Caki2 (cell line): ENCODE data around the gene CD58. TPM values are rescaled to one million over a fixed set of nuclear protein-coding genes. Genes with fewer than 3 reads are reported as not detected.

Experiments used
- DNase-seq: peaks from one replicate; pipeline ENCODE4 v3.0.0-alpha.2; 2015; ENCODE audit warnings: low read depth
- in situ Hi-C: cut with HindIII; loops from 2 replicates; pipeline ENCODE4 v1.10.0; 2016; ENCODE audit warnings: low sequenced_read_pairs, low pct_unique_long_range_greater_than_20kb, mixed read lengths
- total RNA-seq: library from RNA; depleted of rRNA; stranded (reverse); fragments of >200 nt; shearing (Covaris generic); gene quantifications from 2 replicates; pipeline ENCODE4 v1.2.3, GENCODE V29; 2014; ENCODE audit warnings: low replicate concordance

CD58 gene
- total RNA-seq, 1 experiment from 2014 or later = 17.5 TPM

DNA sequence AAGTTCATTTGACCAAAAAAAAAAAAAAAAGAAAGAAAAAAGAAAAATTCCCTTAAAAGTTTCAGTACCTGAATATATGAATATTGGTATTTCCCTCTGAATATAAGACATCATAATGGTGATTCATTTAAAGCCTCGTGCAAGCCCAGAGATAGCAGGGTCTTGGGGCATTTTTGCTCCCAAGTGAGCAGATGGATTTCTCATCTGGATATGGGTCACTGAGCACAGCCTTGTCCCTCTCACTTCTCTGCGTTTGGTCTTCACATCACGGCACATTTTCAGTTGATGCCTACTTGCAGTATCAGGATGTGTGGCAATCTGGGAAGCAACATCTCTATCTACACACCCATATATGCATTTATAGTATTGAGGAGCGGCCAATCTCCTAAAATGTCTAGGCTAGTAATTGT is 12.7 kb downstream of the CD58 start:
- in situ Hi-C loops = no loop called here
- no peak for DNase-seq

DNA sequence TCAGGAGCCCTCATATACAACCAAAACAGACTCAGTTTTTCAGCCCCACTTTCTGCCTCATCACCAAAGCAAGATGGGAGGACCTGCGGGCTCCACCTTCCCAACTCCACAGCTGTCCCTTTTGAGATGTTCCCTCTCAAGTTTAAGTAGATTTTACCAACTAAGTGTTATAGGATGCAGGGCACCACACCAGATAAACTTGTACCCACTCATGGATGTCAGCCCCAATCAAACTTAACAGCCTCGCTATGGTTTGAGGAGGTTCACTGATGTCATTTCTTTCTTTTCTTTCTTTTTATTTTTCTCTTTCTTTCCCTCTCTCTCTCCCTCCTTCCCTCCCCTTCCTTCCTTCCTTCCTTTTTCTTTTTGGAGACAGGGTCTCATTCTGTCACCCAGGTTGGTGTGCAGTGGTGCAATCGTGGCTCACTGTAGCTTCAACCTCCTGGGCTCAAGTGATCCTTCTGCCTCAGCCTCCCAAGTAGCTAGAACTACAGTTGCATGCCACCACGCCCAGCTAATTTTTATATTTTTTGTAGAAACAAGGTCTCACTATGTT is 13.4 kb downstream of the CD58 start:
- no peak for DNase-seq

DNA sequence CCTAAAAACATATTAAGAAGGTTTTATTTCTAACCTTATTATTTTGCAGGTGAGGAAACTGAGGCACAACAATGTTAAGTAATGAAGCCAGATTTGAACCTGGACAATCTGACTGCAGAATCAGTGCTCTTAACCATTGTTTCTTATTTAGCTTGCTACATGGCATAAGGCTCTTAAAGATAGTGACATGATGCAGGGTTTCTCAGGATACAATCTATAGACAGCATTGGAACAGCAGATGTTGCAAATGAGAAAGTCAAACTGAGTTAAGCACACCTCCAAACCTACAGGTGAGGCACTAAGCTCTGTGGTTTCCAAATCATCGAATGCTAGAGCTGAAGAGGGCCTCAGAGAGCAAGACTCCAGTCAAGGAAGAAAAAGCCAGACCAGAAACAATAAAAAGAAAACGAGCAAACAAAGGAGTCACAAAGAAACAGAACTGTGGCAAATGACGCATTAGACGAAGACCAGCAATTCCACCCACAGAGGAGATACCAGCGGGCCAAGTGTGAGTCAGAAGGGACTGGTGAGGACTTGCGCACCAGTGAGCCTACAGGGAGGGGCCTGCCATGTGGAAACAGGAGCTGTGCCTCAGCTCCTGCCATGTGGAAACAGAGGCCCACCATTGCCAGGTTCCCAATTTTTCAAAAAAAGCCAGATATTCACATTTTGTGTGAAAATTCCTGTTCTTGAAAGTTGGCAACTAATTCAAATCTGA is 14.4 kb downstream of the CD58 start:
- peak; percentile 74 for DNase-seq
- in situ Hi-C loops = no loop called here

More for the DNA sequence above, 13.4 kb downstream of the CD58 start:
- in situ Hi-C loops = no loop called here

DNA sequence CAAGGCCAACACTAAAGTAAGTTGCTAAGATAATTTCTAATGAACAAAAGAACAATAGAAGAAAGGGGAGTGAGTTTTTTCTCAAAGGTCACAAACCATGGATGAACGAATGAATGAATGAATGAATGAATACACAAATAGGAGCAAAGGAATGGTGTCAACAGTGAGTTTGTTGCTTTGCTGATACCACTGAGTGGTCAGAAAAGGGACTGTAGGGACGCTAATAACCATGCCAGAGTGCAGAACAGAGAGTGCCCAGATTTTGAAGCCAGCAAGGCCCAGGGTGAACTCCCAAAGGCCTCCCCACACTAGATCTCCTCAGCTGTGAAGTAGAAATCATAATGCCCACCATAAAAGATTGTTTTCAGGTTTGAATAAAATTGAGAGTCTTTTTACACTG is 15.9 kb downstream of the CD58 start:
- in situ Hi-C loops = no loop called here

DNA sequence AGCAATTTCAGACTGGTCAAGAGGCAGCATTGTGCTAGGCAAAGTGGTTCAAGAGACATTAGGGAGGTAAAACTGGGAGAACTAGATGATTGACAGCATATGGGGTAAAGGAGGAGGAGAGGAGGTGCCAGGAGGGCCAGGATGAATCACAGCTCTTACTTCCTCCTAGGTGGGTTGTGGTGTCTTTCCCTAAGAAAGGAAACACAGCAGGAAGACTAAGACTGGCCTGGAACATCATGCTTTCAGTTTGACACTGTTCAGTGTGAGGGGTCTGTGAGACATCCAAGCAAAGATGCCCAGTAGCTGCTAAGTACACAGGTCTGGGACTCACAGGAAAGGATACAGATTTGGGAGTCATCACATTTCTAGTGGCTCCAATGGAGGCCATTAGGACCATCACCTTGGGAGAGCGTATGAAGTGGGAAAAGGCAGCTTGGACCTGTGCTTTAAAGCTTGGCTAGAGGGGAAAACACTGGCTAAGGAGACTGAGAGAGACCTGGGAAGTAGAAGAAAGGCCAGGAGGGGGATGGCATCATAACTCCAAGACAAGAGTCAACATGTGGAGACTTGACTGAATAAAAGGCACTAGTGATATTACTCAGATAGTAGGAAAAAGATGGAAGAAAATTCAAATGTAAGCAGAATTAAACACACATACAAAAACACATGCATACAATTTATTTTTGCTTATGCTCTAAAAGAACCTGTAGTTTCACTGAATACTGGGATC is 17.3 kb downstream of the CD58 start:
- DNase-seq = no peak
- in situ Hi-C loops = no loop called here

More for the DNA sequence above, 15.9 kb downstream of the CD58 start:
- DNase-seq = no peak

DNA sequence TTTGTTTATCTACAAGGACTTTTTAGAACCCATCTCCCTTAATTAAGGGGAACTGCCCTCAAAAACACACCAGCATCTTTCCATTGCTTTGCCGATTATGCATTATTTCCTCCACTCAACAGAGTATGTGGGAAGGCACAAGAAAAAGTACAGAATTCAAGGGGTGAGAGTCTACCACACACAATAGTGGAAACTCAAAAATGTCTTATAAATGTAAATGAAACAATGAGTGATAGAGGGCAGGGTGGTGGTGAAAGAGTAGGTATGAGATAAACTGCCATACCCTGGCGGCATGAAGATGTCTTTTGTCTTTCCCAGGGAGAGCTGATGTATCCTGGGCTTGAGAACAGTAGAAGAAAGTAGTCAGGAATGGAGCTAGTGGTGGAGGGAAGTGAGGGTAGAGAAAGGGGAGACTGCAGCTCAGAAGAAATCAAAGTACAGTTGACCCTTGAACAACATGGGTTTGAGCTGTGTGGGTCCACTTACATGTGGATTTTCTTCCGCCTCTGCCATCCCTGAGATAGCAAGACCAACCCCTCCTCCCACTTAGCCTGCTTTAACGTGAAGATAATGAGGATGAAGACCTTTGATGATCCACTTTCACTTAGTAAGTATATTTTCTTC is 24.4 kb downstream of the CD58 start:
- in situ Hi-C loops = no loop called here
- no peak for DNase-seq

DNA sequence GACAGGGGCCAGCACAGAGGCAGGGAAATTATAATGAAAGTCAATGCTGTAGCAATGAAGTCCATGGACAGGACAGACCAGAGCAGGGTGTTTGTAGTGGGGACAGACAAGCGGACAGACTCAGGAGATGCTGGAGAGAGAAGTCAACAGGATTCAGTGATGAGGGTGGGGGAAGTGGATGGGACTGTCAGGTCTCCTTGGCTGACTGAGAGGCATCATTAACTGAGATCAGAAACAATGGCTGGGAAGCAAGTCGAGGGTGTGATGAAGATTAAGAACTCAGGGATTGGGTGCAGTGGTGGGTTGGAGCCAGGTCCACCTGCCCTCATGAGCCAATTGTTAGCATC is 25.5 kb downstream of the CD58 start:
- in situ Hi-C loops = no loop called here

DNA sequence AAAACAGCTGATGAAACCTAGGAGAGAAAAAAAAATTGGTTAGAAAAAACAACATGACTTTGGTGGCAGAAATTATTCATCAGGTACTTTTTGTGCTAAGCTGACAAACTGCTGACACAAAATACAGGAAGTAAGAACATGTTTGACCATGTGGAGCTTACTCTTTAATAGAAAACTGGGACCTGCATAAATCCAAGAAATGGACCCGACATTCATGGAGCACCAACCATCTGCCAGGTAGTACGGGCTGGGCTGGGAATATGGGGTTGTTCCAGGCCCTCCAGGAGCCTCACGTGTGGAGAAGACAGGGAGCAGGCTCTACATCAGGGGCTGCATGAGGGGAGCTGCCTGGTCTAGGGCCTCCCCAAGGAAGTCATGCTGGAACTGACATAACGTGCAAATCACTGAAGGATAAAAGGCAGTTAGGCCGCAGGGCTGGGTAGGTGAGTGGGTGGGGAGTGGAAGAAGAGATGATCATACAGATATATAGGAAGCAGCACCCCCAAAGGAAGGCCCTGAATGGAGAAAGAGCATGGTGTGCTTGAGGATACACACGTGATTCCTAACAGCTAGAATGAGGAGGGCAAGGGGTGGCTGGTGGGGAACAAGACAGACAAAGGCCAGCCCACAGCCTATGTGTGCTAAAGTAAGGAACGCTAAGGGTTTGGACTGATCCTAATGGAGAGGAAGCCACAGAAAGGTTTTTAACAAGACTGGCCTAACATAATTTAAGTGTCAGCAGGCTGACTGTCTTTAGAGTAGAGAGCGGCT is 26.1 kb downstream of the CD58 start:
- in situ Hi-C loops = no loop called here
- DNase-seq = no peak

More for the DNA sequence above, 25.5 kb downstream of the CD58 start:
- DNase-seq = no peak

DNA sequence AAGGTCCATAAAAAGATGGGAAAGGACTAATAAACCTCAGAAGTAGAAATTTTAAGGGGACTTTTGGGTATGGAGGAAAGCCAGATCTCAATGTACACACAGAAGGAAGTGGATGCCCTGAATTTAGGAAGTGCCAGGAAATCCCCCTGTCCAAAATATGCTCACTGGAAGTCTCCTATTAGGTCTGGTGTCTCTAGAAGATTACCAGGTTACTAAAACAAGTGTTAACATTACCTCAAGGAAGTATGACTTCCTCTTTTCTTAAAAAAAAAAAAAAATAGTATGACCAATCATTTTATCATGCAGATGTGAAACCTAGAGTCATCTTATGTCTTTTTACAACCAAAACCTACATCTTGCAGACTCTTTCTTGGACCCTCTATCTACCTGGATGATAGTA is 30.7 kb downstream of the CD58 start:
- in situ Hi-C loops = no loop called here

DNA sequence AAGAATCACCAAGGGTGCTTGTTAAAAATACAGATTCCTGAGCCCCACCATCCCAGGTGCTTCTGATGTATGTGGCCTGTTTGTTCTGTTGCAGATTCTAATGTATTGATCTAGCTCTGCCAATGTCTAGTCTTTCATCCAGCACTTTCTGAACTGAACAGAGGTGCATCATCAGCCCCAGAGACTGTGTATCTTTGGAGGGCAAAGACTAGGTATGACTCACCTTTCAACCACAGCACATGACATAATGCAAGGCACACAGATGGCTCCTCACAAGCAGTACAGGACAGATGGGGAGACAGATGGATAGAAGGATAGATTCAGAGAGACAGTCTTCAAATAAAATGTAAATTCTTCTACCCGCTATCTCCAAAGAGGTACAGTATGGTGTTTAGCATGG is 32.3 kb downstream of the CD58 start:
- in situ Hi-C loops = no loop called here
- DNase-seq = peak; percentile 40

More for the DNA sequence above, 30.7 kb downstream of the CD58 start:
- no peak for DNase-seq

DNA sequence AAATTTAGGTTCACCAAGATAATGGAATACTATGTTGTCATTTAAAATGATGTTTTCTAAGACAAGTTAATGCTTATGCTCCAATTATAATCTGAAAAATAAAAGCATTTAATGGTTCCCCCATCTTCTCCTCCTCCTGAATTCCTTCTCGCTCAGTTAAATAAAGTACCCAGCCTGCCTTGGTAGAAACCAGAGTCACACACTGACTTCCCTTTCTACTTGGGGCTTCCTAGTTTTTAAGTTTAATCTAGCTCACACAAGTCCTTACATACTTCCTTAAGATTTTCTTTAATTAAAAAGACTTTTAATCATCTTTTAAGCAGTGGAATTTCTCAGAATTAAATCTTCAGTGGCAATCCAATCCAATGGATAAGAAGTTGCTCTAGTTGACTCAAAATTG is 32.9 kb downstream of the CD58 start:
- DNase-seq = no peak
- in situ Hi-C loops = no loop called here

DNA sequence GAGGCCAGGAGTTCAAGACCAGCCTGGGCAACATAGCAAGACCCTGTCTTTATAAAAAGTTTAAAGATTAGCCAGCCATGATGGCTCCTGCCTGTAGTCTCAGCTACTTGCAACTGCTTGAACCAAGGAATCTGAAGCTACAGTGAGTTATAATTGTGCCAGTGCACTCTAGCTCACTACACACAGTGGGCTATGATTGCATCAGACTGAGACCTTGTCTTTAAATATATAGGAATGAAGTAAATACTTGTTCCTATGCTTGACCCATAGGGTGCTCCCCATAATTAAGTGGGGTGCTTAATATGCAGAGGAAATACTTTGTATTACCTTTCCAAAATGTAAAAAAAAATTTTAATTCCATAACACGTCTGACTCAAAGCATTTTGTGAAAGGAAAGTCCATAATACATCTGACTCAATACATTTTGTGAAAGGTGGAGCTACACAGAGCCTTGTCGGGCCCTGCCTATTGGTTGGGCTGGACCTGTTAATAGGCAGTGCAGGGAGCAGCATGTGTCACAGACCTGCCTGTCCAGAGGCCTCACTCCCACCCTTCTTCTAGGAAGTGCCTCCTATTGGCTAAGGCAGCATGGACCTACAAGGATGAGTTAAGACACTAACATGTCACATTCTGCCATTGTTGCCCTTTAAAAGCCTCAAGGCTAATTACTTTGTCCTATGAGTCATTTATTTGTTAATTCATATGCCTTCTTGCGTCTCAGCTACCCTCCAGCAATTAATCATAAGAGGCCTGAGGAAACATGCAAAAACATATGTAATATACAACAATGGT is 33.6 kb downstream of the CD58 start:
- DNase-seq = peak; percentile 35

DNA sequence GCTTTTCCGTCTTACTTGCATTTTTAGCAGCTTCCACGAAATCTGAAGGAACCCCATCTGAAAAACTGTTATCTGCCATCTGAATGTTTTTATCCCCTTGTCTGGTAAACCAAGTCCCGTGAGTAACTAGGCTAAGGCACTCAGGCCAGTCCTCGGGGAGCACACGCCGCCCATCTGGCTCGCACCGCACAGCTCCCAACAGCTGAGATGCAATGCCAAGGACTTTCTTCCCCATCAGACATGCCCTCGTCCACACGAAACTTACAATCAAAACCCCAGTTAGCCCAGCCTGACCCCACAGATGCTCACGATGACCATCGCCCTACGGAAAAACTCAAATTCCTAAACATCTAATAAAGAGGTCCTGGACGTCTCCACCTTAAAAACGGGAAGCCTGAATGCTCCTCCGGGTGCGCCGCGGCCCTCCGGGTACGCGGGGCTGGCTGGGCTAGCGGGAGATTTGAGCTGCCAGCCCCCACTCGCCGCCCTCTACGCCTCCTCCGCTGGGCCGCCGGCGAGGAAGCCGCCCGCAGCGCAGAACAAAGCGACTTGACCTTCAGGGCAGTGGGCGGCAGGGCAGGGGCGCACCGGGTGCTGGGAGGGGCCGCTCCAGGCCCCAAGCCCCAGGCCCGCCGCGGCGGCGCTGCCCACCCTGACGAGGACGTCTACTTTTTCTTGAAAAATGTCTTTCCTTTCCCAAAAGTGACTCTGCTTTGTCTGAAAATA is 36.6 kb downstream of the CD58 start:
- in situ Hi-C loops = no loop called here

More for the DNA sequence above, 33.6 kb downstream of the CD58 start:
- in situ Hi-C loops = no loop called here

DNA sequence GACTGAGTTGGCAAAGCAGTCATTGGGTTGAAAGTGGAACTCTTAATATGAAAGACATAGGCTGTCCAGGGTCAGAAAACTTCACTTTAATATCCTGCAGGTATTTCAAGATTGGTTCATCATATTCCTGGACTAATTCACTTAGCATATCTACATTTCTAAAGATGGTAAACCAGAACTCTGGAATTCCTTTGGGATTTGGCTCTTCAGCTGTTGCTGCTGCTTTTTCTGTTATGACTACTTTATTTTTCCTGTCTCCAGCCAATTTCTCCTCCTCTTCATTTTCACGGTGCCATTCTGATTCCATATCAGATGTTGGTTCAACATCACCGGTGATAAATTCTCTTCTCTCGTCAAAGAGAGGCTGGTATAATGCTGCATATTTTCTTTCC is 37.4 kb downstream of the CD58 start:
- no peak for DNase-seq
- in situ Hi-C loops = no loop called here

More for the DNA sequence above, 36.6 kb downstream of the CD58 start:
- DNase-seq = no peak

DNA sequence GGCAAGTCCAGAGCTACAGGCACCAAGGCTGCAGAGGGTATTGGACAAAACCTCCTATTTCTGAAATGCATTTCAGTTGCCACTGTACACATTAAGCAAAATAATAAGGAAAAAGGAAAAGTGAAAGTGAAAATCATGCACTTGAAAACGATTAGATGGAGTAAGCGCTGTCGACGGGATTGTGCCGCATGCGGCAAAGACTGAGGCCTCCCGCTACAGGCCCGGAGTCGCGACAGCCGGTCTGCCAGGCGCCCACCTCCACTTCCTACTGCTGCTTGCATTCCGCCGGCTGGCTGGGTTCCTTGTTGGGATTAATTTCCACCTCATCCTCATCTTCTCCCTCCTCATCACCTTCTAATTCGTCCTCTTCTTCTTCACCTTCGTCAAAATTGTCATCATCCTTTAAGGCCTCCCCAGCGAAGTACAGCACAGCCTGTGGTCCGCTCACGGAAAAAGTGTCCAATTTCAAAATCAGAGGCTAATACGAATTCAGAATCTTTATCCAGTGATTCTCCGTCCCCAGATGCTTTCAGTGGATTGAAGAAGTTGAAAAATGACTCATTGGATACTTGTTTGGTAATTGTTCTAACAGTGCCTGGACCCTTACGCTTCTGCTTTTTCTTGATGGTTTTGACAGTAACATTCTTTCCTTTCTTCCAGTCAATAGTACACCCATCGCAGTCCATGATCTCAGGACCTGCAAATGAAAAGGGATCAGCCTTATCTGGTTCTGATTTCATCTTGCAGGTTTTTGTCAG is 38.0 kb downstream of the CD58 start:
- in situ Hi-C loops = no loop called here
- no peak for DNase-seq

DNA sequence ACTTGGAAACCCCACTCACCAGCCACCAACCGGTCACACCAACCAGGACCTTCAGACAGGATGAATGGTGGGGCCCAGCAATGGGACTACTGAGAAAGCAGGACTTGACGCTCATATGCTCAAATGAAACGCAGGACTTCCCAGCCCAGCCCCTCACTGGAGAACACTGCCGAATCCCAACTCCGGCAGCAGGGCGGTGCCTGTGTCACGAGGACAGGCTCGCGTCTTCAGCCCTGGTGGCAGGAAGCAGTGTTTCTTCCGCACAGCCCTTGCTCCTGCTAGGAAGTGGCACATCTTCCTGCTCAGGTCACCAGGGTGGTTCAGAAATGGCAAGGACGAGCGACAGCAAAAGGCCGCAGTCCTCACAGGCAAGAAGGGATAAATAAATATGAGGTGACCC is 38.9 kb downstream of the CD58 start:
- in situ Hi-C loops = no loop called here
- DNase-seq = no peak
